NCI-H1092 treated with DMSO at 0.1 percent for 48 hours (cell line): Measurements from ENCODE around the gene RELB.
"Not testable (repeated sequence)": the region's sequence is repeated elsewhere in the genome, so short reads cannot be mapped to it uniquely, and the experiment has no call there.

ENCODE experiments used
- DNase-seq: peaks from one replicate; lab custom pipeline; 2025; lab: John Stamatoyannopoulos, UW

Gene RELB

DNA sequence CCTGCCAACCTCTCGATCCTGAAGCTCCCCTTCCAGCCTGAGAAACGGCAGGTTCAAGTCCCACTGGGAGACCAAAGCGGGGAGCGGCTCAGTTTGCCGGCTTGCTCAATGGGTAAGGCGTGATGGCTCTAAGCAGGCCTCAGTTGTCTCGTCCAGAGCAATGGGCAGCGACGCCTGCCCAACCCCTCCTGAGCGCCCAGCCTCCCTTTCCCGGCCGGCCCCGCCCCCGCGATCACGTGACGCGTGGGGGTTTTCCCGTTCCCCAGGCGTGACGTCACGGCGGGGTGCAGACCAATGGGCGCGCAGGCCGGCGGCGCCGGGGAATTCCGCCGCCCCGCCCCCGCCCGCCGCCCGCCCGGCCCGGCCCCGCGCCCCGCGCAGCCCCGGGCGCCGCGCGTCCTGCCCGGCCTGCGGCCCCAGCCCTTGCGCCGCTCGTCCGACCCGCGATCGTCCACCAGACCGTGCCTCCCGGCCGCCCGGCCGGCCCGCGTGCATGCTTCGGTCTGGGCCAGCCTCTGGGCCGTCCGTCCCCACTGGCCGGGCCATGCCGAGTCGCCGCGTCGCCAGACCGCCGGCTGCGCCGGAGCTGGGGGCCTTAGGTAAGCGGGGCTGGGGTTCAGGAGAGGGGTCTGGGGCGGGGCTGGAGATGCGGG lies at the start of gene RELB:
Gene RELB (plus strand): TSS at position 378 of the 653 bp plus-strand sequence. CDS start 116 bp downstream, at position 494.
- peak; percentile 42 for DNase-seq

DNA sequence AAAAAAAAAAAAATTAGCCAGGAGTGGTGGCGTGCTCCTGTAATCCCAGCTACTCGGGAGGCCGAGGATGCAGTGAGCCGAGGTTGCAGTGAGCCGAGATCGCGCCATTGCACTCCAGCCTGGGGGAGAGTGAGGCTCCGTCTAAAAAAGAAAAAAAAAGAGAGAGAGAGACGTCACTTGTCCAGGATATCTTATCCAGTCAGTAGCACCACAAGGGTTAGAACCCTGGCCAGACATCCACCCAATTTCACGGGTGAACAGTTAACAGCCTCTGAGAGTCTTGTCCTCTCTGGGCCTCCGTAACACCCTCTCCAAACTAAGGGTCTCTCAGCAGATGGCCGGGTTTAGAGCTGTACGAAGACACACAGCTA lies 47.0 kb upstream of the RELB start:
- DNase-seq = no peak

DNA sequence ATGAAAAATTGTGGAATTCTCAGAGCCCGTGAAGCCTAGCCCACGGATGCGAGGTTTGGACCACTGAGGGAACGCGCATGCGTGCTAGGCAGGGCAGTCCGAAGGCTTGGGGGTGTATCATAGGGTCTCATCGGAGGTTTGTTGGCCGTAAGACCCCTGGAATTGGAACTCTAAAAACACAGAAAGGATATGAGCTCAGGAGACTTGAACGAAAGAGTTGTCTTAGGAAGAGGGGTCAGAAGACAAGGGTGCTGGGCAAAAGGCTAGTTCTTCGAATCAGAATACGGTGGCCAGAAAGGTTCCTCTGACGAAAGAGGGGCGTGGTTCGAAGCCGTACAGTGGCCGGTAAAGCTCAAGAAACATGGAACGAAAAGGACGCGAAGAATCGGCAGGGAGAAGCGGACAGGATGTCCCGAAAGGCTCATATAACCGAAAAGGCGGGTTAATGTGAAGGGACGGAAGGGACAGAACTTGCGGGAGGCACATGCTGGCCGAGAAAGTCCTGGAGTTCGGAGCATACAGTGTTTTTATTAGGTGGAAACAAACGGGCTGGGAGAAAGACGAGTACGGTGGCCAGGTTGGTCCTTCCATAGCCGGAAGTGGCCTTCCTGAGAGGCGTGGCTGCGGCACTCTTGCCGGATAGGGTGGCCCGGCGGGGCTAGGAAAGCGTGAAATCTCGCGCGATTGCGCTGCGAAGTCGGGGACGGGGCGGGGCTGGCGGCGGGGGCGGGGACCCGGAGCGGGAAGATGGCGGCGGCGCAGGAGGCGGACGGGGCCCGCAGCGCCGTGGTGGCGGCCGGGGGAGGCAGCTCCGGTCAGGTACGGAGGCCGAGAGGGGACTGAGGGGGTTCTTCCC lies 46.4 kb upstream of the RELB start, which contains the start of gene CLPTM1:
Gene CLPTM1 (plus strand): TSS at position 732 of the 856 bp plus-strand sequence. CDS start 16 bp downstream, at position 748.
- peak; percentile 94 for DNase-seq

GRCh38 chr19:44955505-44956439 lies 45.5 kb upstream of the RELB start:
- no peak for DNase-seq

GRCh38 chr19:44957526-44957925 lies 43.7 kb upstream of the RELB start:
- no peak for DNase-seq

GRCh38 chr19:44958090-44958489 lies 43.2 kb upstream of the RELB start:
- no peak for DNase-seq

DNA sequence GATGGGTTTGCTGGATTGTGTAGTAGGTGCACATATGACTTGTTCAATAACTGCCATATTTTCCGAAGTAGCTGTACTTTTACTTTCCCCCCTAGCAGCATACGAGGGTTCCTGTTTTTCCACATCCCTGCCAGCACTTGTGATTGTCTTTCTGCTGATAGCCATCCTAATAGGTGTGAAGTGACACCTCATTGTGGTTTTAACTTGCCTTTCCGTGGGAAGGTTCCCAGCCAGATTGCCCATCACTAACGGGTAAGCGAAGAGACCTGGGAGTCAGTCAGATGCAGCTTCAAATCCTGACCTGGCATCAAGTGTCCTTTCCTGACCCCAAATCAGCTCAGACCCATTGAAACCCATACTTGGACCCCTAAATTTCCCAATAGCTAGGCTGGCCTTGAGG lies 41.6 kb upstream of the RELB start:
- DNase-seq = no peak

- no peak for DNase-seq
Measured at GRCh38 chr19:44960906-44961728, 40.1 kb upstream of the RELB start.

GRCh38 chr19:44961821-44962220 lies 39.4 kb upstream of the RELB start:
- no peak for DNase-seq

GRCh38 chr19:44968118-44968517 lies 33.1 kb upstream of the RELB start:
- no peak for DNase-seq

DNA sequence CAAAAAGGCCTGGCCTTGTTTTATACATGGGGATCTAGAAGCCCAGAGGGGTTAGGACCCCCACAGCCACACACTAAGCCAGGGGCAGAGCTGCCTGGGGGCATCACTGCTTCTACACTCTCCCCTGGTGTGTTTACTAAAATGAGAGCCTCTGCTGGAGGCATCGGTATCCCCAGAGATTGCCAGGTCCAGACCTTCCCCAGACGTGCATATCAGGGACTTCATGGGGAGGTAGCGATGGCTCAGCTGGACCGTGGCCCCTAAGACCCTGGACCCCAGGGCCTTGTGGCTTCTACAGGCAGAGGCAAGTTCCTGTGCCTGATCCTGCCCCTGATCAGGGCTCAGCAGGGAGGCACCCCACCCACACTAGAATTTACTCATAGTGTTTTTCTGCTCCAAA lies 32.6 kb upstream of the RELB start:
- no peak for DNase-seq

- no peak for DNase-seq
Measured at GRCh38 chr19:44969437-44969836, 31.8 kb upstream of the RELB start.

- not testable (repeated sequence) for DNase-seq
Measured at GRCh38 chr19:44971451-44971850, 29.8 kb upstream of the RELB start.

GRCh38 chr19:44972802-44973201 lies 28.5 kb upstream of the RELB start:
- no peak for DNase-seq

DNA sequence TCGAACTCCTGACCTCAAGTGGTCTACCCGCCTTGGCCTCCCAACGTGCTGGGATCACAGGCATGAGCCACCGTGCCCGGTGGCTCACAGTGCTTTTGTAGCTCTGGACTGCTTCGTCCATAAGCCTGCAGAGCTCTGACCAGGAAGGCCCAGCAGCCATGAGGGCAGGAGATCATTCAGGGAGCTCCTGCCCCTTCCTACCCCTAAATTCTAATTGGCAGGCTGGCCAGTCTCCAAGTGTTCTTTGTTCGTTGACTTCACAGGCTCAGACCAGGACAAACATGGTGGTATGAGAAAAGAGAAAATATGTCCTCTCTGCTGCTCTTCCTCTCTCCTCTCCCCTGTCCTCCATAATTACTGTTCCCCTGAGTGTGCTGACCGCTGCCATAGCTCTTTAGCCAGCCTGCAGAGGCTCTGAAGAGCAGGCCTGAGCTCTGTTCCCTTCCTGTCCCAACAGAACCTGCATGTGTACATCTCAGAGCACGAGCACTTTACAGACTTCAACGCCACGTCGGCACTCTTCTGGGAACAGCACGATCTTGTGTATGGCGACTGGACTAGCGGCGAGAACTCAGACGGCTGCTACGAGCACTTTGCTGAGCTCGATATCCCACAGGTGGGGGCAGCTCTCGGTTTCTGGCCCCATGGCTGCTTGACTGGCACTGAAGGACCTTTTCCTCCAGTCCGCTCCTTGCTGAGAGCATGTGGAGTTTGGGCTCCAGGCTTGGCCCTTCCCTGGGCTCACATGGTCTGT lies 27.1 kb upstream of the RELB start:
- no peak for DNase-seq

DNA sequence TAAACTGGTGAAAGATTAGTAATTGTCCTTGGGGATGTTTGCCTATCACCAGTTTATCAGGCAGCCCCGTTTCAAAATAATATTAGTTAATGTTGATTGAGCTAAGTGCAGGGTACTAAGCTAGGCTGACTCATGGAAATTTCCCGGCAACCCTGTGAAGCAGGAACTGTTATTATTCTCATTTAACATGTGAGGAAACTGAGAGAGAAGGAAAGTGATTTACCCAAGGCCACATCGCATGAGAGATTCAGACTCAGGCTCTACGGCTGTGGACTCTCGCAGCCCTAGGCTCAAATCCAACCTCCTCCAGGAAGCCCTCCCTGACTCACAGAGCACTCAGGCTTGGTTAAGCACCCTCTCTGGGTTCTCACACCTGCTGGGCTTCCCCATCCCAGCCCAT lies 26.4 kb upstream of the RELB start:
- no peak for DNase-seq

- DNase-seq = no peak
Measured at GRCh38 chr19:44975444-44975843, 25.8 kb upstream of the RELB start.

DNA sequence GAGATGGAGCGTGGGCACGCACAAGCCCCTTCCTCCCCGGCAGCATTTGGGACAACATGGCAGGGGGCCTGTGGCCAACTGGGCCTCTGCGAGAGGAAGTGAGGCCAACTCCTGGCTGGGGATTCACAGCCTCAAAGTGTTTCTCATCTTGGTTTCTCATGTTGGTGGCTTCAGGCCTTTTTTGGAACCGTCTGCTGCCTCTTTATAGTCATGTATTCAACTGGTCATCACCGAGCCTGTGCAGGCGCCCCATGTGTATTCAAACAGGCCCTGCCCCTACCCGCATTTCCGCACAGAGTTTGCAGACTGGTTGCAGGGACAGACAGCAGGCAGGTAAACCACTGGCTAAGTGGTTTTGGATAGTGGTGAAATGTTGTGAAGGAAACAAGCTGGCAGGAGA lies 17.3 kb upstream of the RELB start:
- DNase-seq = no peak

- no peak for DNase-seq
Measured at GRCh38 chr19:44985445-44985844, 15.8 kb upstream of the RELB start.

DNA sequence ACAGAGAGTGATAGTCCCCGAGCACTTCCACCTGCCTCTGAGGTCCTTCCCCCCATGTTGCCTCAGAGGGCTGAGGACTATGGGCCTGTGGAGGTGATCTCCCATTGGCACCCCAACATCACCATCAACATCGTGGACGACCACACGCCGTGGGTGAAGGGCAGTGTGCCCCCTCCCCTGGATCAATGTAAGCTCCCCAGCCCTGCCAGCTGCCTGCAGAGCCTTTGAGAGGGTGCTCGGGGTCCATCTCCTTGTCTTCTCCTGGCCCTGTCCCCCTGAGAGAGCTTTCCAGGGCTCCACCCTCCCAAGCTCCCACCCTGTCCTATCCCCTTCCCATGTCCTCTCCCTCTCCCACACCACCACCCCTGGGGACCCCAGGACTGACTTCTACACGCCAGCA lies 14.9 kb upstream of the RELB start:
- no peak for DNase-seq
